NOMO-1 treated with dmso at 0.1 percent for 144 hours (cell line): ENCODE results near the gene SCYL3.

Experiments
- DNase-seq: peaks from one replicate; lab custom pipeline; 2025; ENCODE audit not compliant: unreplicated experiment; lab: John Stamatoyannopoulos, UW

Gene SCYL3

DNA sequence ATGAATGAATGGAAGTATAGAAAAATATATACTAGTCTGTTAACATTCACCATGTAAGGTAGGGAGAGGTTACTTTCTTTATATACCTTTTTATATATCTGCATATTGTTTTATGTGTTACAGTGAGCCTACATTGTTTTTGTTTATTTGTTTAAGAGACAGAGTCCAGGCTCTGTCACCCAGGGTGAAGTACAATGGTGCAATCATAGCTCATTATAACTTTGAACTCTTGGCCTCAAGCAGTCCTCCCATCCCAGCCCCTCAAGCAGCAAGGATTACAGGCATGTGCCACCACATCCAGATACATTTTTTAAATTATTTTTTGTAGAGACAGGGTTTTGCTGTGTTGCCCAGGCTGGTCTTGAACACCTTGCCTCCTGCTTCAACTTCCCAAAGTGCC lies 7.4 kb upstream of the SCYL3 start:
- DNase-seq = no peak

DNA sequence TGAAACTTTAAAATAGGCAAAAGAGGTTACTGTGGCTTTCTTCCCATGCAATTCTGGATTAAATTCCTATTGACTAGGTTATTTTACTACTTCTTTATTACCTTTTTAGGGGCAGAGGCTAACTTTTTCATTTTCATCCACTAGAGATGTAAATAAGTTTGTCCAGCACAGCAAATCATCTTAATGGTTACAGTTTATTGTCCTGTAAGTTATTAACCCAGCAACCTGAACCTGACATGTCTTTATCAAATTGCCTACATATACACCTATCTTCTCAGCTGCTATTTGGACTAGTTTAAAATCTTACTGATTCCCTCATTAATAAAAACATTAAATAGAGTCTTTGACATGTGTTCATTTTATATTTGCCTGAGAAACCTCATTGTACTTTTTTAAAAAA lies 6.9 kb upstream of the SCYL3 start:
- DNase-seq = no peak

DNA sequence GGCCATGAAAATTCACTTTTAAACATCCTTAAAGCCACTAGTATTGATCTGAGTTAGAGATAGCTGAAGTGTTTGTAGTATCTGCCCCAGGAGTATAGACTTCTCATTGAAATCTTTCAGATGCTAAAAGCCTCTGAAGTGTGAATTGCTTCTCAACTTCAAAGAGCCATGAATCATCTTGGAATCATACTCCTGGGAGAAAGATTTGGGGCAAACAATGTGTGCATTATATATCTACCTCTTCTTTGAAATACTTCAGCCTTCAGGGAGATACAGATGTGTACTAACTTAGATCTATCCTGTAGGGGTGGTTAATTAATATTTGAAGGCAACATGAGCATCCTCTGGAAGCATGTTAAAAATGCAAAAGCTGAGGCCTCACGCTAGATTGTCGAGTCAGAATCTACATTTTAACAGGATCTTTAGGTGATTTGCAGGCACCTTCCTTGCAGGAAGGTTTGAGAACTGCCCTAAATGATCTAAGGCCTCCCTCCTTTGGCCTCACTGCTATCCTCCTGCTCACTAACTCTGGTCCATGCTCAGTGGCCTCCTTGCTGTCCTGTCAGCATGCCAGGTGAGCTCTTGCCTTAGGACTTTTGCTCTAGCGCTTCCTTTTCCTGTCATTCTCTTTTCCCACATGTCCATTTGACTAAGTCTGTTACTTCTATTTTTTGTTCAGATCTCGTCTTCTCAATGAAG lies 6.0 kb upstream of the SCYL3 start:
- no peak for DNase-seq

DNA sequence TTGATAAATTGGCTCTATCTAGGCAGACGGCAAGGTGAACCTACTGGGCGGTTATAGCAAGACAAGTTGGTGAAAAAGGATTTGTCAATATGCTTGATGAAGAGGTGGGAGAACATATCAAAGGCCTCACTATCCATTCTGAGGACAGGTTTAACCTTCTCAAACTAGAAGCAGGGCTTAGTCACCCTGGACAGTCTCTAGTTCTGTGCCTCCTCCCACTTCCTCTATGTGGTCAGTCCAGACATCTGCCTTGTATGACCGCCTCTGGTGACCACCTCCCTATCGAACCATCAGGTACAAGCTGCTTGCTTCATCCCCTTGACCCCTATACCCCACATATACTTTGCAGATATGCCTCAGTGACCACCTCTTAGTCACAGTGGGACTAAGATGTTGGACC lies 2.3 kb upstream of the SCYL3 start:
- no peak for DNase-seq

DNA sequence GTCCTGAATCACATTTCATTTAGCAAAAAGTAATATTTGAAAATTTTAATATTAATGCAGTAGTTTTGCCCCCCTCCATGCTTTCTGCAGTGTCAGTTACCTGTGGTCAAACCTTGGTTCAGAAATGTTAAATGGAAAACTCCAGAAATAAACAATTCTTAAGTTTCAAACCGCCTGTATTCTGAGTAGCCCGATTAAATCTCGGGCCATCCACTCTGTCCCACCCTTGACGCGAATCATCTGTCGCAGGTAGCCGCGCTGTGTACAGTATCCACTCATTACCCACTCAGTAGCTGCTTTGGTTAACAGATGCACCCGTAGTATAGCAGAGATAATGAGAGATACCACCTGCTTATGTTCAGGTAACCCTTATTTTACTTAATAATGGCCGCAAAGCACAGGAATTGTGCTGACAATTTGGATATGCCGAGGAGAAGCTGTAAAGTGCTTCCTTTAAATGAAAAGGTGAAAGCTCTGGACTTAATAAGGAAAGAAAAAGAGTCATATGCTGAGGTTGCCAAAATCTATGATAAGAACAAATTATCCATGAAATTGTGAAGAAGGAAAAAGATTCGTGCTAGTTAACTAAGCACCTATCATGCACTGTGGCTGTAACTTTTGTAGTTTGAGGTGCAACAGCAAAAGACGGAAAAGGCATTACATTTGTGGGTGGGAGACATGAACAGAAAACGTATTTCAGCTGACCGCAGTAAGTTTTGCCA lies 889 bp upstream of the SCYL3 start:
- no peak for DNase-seq

DNA sequence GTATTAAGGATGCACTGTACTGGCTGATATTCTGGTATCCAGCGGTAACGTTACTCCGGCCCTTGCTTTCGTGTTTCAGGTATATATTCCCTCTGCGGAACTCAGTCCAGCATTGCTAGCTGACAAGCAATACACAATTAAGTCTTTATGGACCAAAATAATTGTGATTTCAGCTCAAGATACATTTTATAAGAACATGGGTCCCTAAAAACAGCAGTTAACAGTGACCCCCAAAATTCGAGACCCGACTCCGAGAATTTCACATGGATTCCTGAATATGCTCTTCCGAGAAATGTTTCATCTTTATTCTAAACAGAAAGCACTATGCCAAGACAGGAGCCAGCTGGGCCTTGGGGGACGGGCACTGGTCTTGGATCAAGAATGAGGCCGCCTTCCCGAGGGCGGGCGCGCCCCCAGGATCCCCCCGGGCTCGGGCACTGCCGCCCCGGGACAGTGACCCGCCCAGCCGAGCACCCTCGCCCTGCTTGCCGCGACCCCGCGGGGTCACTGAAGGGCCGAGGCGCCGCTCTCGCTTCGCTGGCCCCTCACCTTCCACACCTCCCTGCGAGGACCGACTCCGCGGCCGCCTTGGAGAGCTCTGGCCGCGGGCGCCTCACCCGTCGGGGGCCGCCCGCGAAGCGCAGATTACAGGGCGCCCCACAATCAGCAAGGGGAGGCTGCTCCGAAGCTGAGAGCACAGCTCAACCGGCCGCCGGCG lies 610 bp downstream of the SCYL3 start:
- no peak for DNase-seq

DNA sequence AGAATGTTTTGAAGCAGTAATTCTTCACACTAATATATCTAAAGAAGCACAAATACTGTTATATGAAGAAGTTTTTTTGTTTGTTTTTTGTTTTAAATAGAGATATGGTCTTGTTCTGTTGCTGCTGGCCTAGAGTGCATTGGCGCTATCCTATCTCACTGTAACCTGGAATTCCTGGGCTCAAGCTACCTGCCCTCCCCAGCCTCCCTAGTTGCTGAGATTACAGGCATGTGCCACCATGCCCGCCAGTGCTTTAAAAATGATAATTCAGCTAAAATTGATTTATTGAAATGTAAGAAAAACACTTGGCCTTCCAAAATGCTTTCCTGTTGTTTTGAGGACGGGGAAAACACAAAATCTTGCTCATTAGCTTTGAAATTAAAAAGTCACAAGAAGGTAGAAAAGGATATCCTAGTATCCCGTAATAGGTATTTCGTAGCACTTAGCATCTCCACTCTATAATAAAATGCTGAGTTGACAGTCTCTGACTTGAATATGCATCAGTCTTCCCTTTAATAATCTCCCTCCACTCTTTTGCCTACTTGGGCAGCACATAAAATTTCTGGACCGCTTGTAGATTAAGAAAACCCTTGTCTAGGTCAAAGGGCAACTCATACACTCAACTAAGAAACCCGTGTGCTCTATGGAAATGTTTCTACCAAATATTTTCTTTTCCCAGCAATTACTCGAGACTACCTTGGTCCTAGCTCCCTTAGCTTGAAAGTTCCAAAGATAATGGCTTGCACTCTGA lies 1.3 kb downstream of the SCYL3 start:
- no peak for DNase-seq

DNA sequence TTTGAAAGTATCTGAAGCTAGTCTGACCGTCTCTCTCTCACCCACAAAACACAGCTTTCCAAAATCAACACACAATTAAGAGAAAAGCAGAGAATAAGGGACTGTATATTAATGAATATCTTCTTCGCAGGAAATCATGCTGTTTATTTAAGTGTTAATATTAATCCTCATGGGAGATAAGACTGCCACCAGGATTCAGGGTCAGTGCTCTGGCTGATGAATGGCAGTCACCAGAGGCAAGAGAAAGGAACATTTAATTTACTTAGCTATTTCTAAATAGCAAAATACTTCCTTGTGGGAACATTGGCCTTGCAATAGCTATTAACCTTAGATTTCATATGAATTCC lies 2.2 kb downstream of the SCYL3 start:
- no peak for DNase-seq

DNA sequence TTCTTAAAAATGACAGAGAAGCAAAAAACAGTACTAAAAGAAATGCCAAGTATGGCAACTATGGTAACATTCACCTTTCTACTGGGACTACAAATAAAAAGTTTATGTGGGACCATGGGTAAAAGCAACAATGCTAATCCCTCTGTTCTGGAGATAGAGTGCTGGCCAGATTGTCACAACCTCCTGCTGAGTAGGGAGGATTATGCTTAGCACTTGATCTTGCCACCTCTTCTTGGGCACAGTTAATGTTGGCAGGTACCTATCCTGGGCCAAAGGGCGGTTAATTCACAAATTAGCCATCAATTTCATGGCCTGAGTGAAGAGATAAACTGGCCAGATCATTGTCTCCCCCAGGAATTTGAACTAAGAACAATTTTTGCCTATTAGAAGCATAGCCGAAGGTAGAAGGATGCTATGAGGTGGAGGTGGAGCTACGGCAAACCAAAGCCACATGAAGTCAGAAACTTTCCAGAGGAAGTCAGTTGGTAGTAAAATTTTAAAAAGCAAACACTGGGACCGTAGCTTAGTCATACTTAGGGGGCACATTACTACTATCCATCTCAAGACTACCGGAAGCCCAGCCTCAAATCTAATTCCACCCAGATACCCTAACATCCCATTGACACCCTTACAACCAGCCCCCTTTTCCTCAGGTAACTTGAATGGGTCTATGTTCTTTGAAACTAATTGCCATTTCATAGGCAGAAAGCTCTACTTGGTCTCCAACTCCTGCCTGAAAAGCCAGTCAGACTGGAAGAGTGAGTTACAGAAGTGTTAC lies 2.7 kb downstream of the SCYL3 start:
- no peak for DNase-seq

DNA sequence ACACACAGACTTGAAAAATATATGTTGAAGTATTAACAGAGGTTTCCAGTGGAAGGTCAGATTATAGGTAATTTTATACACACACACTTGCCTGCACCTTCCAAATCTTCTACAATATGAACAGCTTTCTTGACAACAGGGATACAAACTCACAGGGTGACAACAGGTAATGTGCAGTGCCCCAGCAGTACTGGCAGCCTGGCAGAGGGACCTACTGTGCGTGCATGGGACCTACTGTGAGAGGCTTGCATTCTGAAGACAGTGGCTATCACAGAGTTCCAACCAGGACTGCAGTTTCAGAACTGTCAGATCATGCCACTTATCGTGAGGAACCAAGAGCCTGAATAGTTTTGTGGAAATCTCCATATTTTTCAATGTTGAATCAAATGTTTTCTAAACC lies 3.8 kb downstream of the SCYL3 start:
- DNase-seq = no peak

DNA sequence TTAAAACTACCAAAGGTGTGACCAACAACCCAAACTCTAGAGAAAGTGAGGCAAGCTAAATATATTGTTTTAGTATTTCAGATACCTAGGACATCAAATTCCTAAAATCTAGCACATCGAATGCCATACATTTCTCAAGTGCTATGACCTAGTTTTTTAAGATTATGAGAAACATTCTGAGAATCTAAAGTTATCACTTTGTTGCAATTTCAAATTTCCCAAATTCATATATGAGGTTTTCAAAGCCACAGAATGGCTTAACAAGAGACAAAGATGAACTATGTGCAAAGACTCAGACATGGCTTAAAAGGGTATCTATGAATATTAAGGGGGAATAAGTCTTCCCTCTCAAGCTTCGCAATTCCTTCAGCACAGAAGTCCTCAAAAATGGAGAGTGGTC lies 6.8 kb downstream of the SCYL3 start:
- DNase-seq = no peak

DNA sequence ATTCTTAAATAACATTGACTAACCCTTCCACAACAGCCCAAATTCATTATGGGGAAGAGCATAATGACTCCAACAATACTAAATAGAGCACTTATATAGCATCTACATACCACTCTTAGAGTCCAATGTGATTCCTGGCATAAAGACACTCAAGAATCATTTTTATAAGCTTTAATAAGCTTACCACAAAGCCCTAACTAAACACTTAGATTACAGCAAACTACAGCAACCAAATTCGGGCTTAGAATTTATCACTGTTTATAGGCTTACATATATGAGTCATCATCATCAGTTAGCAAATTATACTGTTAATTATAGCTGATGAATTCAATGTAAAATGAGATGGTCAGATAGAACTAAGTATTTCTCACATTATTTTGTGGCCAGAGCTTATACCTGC lies 7.3 kb downstream of the SCYL3 start:
- no peak for DNase-seq

DNA sequence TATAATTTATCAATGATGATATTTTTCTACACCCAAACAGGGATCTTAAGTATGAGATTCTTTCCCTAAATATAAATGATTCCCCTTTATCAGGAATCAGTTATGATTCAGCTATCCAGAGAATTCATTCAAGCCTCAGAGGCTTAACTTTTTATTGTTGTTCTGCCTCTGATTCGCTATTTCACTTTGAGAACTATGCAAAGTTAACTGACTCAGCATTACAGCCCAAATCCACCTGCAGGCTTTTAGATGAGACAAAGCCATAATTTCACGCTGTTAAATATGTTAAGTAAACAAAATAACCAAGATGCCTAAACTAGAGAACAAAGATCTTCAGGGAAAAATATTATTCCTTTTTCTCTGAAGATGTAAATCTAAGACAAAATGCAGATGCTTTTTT lies 8.5 kb downstream of the SCYL3 start:
- no peak for DNase-seq

DNA sequence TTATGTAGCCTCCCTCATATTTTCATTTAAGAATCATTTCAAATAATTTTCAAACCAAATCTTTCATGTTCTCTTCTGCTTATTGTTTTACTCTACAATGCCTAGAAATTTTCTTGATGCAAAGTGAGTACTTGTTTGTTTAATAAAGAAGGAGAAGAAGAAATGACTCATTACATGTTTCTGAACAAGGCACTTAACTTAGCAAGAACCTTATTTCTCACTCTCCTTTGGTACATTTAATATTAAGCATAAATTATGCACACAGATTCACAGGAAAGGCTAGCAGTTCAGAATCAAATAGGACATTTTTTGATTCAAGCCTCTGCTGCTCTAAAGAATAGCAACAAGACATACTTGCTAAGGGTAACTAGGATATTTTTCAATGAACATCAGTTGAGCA lies 9.1 kb downstream of the SCYL3 start:
- DNase-seq = no peak

DNA sequence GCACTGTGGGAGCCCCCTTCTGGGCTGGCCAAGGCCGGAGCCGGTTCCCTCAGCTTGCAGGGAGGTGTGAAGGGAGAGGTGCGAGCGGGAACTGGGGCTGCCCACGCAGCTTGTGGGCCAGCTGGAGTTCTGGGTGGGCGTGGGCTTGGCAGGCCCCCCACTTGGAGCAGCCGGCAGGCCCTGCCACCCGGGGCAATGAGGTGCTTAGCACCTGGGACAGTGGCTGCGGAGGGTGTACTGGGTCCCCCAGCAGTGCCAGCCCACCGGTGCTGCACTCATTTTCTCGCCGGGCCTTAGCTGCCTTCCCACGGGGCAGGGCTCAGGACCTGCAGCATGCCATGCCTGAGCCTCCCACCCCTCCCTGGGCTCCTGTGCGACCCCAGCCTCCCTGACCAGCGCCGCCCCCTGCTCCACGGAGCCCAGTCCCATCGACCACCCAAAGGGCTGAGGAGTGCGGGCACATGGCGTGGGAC lies 11.6 kb downstream of the SCYL3 start:
- no peak for DNase-seq

DNA sequence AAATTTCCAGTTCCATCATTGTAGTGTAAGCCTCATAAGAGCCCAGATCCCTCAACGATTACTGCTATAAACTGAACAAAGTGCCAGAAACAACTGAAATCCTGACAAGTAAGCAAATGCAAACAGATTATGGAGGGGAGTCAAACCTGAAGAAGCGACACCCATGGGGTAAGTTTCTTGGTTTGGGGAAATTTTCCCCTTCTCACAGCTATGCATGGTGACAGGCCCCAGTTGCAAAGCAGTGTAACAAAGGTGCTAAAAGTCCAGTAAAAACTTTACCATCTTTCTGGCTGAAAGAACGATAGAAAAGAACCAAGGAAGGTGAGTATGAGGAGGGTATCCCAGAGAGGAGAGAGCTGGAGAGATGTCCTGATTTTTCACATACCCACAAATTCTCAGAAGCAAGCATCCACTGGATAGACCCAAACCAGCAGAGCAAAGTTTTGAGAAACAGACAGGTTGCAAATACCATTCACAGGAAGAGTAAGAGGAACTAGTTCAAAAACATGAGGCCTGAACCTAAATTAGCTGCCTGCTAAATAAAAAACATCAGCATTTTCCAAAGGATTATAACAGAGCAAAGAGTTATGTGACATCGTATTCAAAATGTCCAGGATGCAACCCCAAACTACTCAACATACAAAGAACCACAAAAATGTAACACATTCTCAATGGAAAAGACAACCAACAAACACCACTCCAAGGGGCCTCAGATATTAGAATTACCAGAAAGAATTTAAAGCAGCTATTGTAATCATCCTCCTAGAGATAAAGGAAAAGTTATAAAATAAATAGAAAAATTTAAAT lies 14.5 kb downstream of the SCYL3 start:
- no peak for DNase-seq

DNA sequence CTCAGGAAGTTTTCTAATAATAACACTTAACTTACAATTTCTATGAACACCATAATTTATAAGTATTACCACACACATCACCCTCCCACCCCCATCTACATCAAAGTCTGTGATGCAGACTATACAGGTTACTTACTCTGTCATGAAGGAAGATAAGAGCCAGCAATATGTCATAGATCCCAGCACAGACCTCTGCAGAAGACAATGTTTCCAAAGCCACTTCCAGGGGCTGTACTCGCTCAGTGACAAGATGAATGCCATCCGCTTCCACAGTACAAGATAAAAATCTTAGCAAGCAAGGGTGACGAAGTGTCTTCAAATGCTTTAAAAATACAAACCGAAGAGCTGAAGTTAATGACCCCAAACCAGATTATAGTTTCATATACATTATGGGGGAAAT lies 15.2 kb downstream of the SCYL3 start:
- DNase-seq = no peak

DNA sequence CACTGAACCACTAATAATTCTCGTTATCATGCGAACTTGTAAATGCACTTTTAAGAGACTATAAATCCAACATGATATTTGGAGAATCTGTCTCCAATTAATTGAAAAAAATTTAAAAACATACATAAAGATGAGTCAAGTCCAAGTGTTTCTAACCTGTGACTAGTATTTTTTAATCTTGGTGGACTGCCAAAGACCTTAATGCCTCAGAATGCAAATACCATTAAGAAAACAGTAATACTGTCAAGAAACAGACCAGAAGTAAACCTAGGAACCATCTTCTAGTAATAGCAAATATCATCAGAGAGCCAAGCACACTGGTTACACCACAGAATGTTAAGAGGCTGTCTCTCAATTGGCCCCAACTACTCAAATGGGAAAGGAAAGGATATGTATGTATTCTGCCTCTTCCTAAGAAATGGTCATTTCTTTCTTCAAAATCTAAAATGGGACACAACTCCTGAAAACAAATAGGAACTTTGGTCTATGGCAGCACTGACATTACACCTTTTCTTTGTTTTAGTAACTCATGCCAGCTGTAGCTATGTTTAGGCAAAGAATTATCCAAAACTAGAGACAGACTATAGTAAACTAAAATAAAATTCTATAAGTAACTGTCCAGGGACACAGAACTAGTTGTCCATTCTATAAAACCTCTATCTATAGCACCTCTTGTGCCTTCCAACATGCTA lies 15.8 kb downstream of the SCYL3 start:
- no peak for DNase-seq

DNA sequence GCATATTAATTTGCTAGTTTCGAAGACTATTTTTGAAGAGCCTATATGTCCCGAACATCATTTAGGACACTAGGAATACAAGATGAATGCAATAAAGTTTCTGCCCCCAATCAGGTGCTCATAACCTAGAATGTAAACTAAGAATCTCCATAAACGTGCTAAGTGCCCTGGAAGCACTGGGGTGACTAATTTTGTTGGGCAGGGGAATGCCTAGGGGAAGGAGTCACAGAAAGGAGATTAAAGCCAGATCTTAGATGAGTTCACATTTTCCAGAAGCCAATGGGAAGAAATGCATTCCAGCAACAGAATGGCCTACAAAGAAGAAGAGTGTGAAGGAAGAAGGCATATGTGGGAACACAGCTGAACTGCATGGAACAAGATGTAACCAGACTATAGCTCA lies 19.5 kb downstream of the SCYL3 start:
- DNase-seq = no peak
